ENCODE results near the gene TMEM168. TPM values are rescaled to one million over a fixed set of nuclear protein-coding genes. Genes with fewer than 3 reads are reported as not detected.

The TMEM168 gene
- total RNA-seq, 1 donor from 2014 or later: 26.3 TPM

GRCh38 chr7:112788778-112789343, 1.3 kb downstream of the TMEM168 start:
- Histone ChIP-seq H3K9me3 (no peaks in the 10 kb centered on the region), H3K4me1 (peaks cover 13% of the 10 kb centered on the region), H3K27me3 (no peaks in the 10 kb centered on the region), H3K27ac (no peak overlapping the region), H3K4me3 (peak overlapping the region; percentile 76), H3K36me3 (peaks cover 4% of the 10 kb centered on the region)
- DNase-seq (no peak), ATAC-seq (no peak)
- no peak for TF ChIP-seq CTCF (IDR thresholded peaks at IDR 0.05)
- intact Hi-C loops (cut with DNase I): no loop called here

- no peaks in the 10 kb centered on the region for H3K9me3 ChIP-seq
- H3K27ac ChIP-seq: no peak overlapping the region
- no peaks in the 10 kb centered on the region for H3K27me3 ChIP-seq
- TF ChIP-seq CTCF (IDR thresholded peaks at IDR 0.05): no peak
- peaks cover 13% of the 10 kb centered on the region for H3K4me1 ChIP-seq
- DNase-seq (no peak), ATAC-seq (no peak)
- no peak overlapping the region for H3K4me3 ChIP-seq
- intact Hi-C loops (cut with DNase I): no loop called here
- peaks cover 11% of the 10 kb centered on the region for H3K36me3 ChIP-seq
These were observed 5.6 kb downstream of the TMEM168 start for GRCh38 chr7:112784603-112785002.

GRCh38 chr7:112782498-112782897, 7.7 kb downstream of the TMEM168 start:
- no peaks in the 10 kb centered on the region for H3K9me3 ChIP-seq
- TF ChIP-seq CTCF (IDR thresholded peaks at IDR 0.05): no peak
- intact Hi-C loops (cut with DNase I): no loop called here
- H3K4me3 ChIP-seq: no peak overlapping the region
- H3K4me1 ChIP-seq: no peaks in the 10 kb centered on the region
- no peak for DNase-seq
- no peak for ATAC-seq
- H3K27ac ChIP-seq: no peak overlapping the region
- H3K36me3 ChIP-seq: peaks cover 11% of the 10 kb centered on the region
- no peaks in the 10 kb centered on the region for H3K27me3 ChIP-seq

GRCh38 chr7:112781558-112781957, 8.6 kb downstream of the TMEM168 start:
- H3K4me3 ChIP-seq: no peak overlapping the region
- no peak for TF ChIP-seq CTCF (IDR thresholded peaks at IDR 0.05)
- H3K36me3 ChIP-seq: peaks cover 11% of the 10 kb centered on the region
- no peaks in the 10 kb centered on the region for H3K4me1 ChIP-seq
- ATAC-seq: no peak
- H3K27ac ChIP-seq: no peak overlapping the region
- intact Hi-C loops (cut with DNase I): no loop called here
- H3K9me3 ChIP-seq: no peaks in the 10 kb centered on the region
- no peaks in the 10 kb centered on the region for H3K27me3 ChIP-seq
- DNase-seq: no peak

- DNase-seq: no peak
- TF ChIP-seq CTCF (IDR thresholded peaks at IDR 0.05): no peak
- Histone ChIP-seq H3K27me3 (no peaks in the 10 kb centered on the region), H3K36me3 (peaks cover 11% of the 10 kb centered on the region), H3K27ac (no peak overlapping the region), H3K4me1 (no peaks in the 10 kb centered on the region), H3K9me3 (no peaks in the 10 kb centered on the region), H3K4me3 (no peak overlapping the region)
- intact Hi-C loops (cut with DNase I): no loop called here
- no peak for ATAC-seq
These were observed 9.1 kb downstream of the TMEM168 start for GRCh38 chr7:112781110-112781509.

GRCh38 chr7:112779667-112780066, 10.5 kb downstream of the TMEM168 start:
- no peak for ATAC-seq

More at GRCh38 chr7:112779667-112780066, 10.5 kb downstream of the TMEM168 start:
- DNase-seq: no peak
- intact Hi-C loops (cut with DNase I): no loop called here
- no peaks in the 10 kb centered on the region for H3K4me1 ChIP-seq
- H3K36me3 ChIP-seq: peaks cover 13% of the 10 kb centered on the region
- no peak overlapping the region for H3K27ac ChIP-seq
- H3K9me3 ChIP-seq: no peaks in the 10 kb centered on the region
- no peak for TF ChIP-seq CTCF (IDR thresholded peaks at IDR 0.05)
- no peak overlapping the region for H3K4me3 ChIP-seq
- H3K27me3 ChIP-seq: no peaks in the 10 kb centered on the region

Measured in upper lobe of right lung (tissue), 1 donor.